HG02642 (cell line): Measurements from ENCODE around the gene ATP6V1G3.
A peak's percentile ranks its signal among the peaks of the same experiment; 100 is the strongest.
"Not testable (repeated sequence)": the region's sequence is repeated elsewhere in the genome, so short reads cannot be mapped to it uniquely, and the experiment has no call there.

ENCODE experiments used
- ATAC-seq: cut with Tn5 transposase; IDR thresholded peaks from one replicate; pipeline ENCODE4 v1.9.1; 2021; ENCODE audit warnings: mild to moderate bottlenecking; ENCODE audit not compliant: unreplicated experiment, poor library complexity

Gene ATP6V1G3

DNA sequence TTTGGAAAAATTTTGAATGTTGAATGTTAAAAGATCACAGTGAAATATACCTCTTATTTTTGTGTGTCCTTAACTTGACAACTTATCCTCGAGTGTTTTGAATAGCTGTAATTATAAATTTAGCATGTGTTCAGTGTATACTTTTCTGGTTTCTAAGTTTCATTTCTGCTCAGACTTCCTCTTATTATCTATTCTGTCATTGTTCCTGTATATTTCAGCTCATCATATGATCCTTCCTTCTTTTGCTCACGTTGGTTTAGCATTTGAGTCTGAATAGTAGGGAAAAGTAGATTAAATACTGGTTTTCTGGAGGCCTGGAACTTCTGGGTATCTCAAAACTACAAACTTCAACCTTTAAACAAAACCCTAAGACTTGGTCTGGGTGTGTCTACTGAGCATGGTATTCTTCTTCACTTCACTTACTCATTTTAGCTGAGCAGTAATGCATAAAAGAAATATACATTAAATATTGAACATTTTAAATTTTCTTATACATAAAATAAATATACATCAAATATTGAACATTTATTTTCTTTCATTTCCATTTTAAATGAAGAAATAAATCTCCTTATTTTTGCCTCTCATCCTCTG is 3.3 kb upstream of the ATP6V1G3 start:
- ATAC-seq: peak; percentile 76

DNA sequence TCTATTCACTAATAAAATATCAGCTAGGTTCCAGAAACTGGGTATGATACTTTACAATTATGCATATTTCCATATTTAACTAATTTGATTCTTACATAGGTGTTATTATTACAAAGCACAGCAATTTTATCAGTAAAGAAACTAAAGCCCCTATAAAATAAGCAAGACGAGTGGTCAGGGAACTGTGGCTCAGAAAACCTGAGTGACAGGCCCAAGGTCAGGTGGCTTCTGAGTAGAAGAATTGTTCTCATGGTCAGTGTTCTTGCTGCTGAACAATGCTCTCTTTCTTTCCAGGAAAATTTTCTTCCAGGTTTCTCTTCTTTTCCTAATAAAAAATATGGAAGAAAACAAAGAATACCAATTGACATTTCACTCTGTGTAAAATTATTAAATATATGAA is 2.2 kb upstream of the ATP6V1G3 start:
- ATAC-seq: no peak

DNA sequence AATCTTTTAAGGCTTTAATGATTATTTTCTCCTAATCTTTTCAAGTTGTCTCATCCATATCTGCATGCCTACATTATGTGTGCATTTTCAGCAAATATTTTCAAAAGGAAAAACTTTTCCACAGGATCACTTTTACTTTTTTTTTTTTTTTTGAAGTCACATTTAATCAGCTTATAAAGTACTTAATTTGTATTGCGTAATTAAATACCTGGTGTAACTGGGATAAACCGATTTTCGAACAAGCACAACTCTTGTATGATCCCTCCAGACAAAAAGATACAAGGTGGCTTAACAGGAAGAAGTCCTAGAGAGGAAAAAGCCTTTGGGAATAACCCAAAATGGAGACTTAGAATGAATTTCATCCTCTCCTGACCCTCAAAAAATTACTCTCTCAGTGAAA is 1.3 kb upstream of the ATP6V1G3 start:
- no peak for ATAC-seq

DNA sequence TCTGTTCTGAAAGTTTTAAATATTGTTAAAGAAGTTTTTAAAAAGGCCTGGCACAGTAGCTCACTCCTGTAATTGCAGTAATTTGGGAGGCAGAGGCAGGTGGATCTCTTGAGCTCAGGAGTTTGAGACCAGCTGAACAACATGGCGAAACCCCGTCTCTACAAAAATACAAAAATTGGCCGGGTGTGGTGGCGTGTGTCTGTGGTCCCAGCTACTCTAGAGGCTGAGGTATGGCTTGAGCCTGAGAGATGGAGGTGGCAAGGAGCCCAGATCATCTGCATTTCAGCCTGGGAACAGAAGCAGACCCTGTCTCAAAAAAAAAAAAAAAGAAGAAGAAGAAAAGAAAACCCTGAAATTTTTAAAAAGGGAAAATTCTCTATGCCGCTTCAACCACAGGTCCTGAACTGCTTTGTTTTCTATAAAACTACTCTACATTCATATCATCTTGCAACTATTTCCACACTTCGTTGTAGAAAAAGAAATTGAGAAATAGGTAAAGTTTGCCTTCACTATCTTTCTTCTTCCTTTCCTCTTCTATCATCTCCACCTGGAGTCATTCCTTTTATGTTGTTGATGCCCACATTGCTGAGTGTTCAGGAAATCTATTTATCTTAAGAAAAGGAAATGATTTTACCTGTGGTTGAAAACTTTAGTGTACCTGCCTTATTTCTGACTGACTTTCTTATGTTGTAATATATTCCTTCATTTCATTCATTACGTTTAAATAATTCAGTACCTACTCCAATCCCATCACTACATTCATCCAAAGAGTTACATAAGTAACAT is 1.7 kb downstream of the ATP6V1G3 start:
- no peak for ATAC-seq

GRCh38 chr1:198535631-198536030 is 4.8 kb downstream of the ATP6V1G3 start:
- no peak for ATAC-seq

DNA sequence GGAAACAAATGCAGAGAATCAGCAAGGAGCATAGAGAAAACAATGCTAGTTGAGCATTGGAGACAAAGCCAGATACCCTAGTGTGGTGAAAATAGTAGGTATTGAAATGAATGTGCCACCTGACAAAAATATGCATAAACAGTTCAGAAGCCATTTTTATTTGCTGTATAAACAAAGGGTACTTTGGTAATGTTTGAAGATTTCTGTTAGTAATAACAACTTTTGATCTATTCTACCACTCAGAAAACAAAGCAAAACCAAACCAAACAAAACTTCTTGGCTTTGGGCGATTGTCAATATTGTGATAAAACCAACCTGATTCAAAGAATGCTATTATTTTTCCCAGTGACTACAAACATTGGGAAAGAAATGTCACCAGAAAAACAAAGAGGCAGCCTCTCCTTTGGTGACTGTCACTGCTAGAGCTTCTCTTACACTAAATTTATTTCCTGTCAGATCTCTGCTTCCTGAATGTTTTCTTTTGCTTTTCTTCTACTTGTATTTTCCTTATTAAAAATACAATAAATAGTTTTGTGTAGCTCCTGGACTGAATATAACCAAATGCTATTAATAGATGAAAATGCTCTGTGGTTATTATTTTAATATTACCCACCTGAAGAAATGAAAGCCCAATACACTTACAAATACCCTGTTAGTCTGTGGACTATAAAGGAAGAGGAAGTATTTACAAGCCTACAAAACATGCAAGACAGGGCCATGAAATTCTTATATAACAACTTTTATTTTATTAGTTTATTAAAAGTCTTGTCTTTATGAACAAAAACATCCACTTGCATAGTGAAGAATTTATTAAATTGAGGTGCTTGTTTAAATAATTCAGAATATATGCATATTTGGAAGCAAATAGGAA is 5.7 kb downstream of the ATP6V1G3 start:
- ATAC-seq: no peak

- no peak for ATAC-seq
These were observed 8.6 kb downstream of the ATP6V1G3 start for GRCh38 chr1:198531891-198532290.

DNA sequence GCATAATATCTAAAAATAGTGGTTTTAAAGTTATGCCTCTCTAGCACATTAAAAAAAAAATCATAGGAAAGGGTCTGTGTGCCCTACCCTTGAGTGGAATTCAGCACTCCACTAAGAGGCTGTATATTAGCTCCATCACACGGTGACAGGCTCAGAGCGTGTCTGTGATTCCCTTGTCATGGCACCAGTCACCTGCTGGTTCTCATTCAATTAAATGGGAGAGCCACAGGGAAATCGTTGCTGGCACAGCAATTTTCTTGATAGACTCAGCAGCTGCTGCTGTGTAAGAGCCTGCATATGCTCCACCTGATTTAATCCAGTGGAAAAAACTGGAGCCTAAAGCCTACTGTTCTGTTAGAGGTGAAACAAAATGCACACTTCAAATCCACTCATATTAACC is 9.5 kb downstream of the ATP6V1G3 start:
- ATAC-seq: no peak

GRCh38 chr1:198529414-198529813 is 11.1 kb downstream of the ATP6V1G3 start:
- no peak for ATAC-seq

DNA sequence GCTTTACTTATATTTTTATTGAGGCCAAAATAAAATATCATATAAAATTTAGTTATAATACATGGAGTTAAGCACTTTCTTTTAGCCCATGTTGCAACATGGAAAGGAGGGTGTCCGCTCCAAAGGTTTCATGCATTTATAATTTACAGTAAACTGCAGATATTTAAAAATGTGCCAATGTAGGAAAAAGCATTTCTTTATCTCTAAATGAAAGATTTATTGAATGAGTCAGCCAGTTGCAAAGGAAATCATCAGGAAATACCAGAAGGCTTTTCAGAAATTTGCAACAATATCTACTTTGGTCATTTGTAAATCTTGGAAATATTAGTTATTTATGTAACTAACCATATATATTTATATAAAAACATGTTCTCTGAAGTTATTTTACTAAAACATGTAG is 12.1 kb downstream of the ATP6V1G3 start:
- no peak for ATAC-seq

GRCh38 chr1:198524556-198524955 is 15.9 kb downstream of the ATP6V1G3 start:
- ATAC-seq: no peak

DNA sequence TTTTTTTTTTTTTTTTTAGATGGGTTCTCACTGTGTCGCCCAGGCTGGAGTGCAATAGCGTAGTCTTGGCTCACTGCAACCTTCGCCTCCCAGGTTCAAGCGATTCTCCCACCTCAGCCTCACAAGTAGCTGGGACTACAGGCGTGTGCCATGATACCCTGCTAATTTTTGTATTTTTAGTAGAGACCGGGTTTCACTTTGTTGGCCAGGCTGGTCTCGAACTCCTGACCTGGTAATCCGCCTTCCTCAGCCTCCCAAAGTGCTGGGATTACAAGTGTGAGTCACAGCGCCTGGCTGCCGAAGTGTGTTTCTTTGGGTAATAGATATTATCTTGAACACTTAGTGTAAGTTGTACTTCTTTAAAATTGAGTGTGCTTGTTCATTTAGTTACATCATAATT is 16.4 kb downstream of the ATP6V1G3 start:
- ATAC-seq: not testable (repeated sequence)

DNA sequence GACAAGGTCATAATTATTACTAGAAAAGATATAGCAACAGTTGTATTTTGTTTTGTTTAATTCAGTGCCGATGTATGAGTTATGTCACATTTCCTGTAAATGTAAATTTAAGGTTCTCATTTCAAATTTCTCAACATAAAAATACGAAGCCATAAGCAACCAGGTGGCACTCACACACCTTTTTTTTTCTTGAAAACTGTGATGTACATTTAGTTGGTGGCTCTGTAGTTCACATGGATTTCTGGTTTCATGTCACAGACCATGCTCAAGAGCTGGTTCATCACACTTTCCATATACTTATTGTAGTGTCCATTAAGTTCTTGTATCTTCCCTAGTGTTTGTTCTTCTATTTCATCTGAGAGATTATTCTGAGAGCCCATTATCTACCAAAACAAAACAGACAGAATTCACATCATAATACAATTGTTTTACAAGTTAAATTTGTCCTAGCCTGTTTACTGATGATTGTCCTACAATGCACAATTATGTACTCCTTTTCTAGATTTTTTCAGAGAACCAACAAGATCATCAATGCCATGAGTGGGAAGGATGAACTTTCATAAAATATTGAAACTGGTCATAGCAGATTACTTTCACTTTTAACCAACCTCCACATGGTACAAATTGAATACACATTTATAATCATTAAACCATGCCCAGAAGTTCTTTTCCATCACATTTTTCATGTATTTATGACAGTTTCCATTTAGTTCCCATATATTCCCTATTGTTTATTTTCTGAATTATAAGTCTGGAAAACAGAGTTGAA is 17.1 kb downstream of the ATP6V1G3 start:
- no peak for ATAC-seq

DNA sequence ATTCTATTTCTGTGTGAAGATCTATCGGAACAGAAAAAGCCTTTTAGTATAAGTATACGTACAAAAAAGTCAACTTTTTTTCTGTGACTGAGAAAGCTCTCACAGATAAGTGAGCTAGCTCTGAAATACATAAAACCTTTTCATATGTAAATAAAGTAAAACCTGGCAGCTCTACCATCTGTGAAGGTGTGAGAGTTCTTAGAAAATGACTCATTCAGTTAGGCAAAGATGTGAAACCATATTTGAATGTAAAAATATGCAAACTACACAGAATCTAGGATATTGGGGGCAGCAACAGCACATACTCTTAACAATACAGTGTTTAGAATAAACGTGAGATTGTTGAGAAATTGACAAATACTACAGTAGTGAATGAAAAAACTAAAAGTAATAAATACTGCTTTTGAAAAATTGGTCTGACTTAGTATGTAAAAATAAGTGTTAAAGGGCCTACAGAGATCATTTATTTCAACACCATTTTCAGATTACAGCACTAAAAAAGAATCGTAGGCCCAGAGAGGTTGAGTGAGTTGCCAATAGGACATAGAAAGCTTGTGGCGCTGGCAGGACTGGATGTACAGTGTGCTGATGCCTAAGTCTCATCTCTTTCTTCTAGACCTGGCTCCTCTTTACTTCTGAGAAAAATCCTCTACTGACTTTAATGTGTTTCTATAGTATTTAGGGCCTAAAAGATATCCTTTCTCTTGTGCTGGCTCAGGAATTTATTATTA is 19.8 kb downstream of the ATP6V1G3 start:
- ATAC-seq: peak; percentile 96

DNA sequence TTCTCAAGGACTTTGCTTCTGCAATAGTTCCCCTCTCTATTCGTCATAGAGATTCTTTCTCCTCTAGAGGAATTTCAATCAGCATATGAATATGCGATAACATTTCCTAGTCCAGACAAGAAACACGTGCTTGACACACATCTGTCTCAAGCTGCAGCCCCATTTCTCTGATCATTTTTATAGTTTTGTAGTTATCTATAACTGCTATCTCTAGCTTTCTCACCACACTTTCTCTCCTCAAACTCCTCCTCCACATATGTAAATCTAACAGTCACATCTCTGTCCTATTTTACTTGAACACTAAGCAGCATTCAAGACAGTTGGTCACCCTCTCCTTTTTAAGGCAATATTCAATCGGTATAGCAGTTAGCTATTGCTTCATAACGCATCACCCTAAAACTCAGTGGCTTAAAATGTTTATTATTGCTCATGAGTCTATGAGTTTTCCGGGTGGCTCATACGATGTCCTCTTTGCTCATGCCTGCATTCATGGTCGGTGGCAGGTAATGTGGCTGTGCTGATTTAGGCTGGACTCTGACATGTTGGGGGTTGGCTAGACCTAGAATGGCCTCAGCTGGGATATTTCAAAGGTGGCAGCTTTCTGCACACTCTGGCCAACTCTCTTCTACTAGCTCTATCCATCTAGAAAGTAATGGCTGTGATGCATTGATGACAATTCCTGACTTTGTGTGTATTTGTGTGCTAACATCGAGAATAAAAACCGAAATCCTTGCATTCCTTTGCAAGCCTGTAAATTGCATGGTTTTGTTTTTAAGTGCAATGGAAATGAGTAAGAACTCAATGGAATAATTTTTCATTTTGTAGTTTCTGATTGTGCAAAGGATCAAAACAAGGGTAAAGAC is 20.6 kb downstream of the ATP6V1G3 start:
- ATAC-seq: peak; percentile 1

DNA sequence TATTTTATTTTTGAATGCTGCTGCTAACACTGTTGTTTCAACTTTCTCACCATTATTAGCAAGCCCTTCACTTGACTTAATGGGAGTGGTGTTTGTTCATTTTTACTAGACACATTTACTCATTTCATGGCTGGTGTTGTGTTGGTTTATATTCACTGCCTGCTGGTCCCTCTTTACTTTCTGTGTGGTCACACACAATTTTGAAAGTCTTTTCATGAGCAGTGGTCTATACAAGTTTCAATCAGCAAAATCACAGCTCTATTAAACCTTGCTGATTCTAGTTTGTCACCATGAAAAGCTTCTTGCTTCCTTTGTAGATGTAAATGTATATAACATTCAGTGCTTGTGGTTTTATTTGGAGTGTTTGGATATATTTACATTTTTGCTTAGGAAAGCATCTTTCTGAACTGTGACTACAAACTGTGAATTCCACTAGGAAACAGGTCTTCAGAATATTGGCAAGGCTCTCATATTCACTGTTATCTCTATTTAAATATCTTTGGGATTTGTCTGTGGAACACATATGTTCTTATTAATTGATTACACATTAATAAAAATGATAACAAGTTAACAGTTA is 22.8 kb downstream of the ATP6V1G3 start:
- no peak for ATAC-seq

GRCh38 chr1:198500096-198500495 is 40.4 kb downstream of the ATP6V1G3 start:
- no peak for ATAC-seq

DNA sequence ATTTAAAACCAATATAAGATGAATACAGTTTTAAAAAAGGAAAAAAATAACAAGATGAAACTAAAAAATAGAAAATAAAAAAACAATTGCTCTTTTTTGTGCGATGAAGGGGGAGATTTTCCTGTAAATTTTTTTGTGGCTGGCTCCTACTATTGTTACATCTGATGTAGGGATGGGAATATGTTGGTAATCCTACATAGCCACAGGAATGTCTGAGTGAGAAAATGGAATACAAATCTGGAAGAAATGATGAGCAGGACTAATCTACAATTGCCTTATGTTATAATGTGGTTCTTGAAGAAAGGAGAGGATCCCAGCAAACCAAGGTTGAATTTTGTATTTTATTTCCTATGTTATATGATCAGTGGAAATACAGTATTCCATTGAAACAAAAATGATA is 40.9 kb downstream of the ATP6V1G3 start:
- no peak for ATAC-seq

GRCh38 chr1:198498881-198499280 is 41.6 kb downstream of the ATP6V1G3 start:
- ATAC-seq: no peak
